Measurements from ENCODE around the gene MED19. TPM values are rescaled to one million over a fixed set of nuclear protein-coding genes. Genes with fewer than 3 reads are reported as not detected.

Gene MED19
- total RNA-seq (2014; rRNA removed; shearing (Covaris generic)) (11.9 and 17.5 TPM in 2 replicates), total RNA-seq (2022) (11.1 and 12.6 TPM in 2 replicates), Bru-seq, nascent RNA (percentile 55 among the genes with signal in this experiment), BruChase-seq, experiment 1, labeled RNA remaining after a 6-hour chase (percentile 51 among the genes with signal in this experiment), BruChase-seq, experiment 2, labeled RNA remaining after a 2-hour chase (percentile 62 among the genes with signal in this experiment)
- long read RNA-seq, transcript MED19-202 (5 exons, 1,203 nt), result major isoform, 38 of 47 reads
- long read RNA-seq, partial matches to known transcripts, result 0 of 47 reads
- long read RNA-seq, other reads (novel, unspliced or antisense), result 5 of 47 reads

- POLR2A ChIA-PET, result interaction anchor here (0.6 kb wide), 1 partner anchor 30 kb away, joined by 4 read pairs; the partner anchor contains the start of gene SELENOH
- peak within 1 kb of the TSS; percentile 89 for H3K4me3 ChIP-seq (ENCODE audit: low read depth, low read length, poor library complexity, severe bottlenecking)
These were observed at the start of gene MED19 for GRCh38 chr11:57711414-57712255. Gene MED19 (minus strand): TSS chr11:57712215. CDS start chr11:57712179, 36 bp downstream.

GRCh38 chr11:57758174-57758573, 46.2 kb upstream of the MED19 start:
- BruUV-seq (replicated peaks), result no TSS peak
- Histone ChIP-seq H2AFZ (ENCODE audit: low read length) (no peak overlapping the region), H3K9me3 (ENCODE audit: low read length) (no peaks in the 10 kb centered on the region), H3K4me2 (ENCODE audit: low read length) (no peak overlapping the region), H3K36me3 (ENCODE audit: insufficient read depth, low read length) (no peaks in the 10 kb centered on the region), H3K9me2 (ENCODE audit: insufficient read depth, low read length) (no peaks in the 10 kb centered on the region), H3K27ac (ENCODE audit: low read depth, low read length, poor library complexity, severe bottlenecking) (no peak overlapping the region), H3K4me3 (ENCODE audit: low read depth, low read length, poor library complexity, severe bottlenecking) (no peak overlapping the region), H3K4me1 (ENCODE audit: insufficient read depth, low read length, poor library complexity, severe bottlenecking) (no peaks in the 10 kb centered on the region), H4K20me1 (ENCODE audit: insufficient read depth, low read length) (no peaks in the 10 kb centered on the region), H3K79me2 (ENCODE audit: insufficient read depth, low read depth, low read length) (no peaks in the 10 kb centered on the region)
- intact Hi-C loops (cut with micrococcal nuclease; ENCODE audit: unreplicated experiment), result no loop called here
- POLR2A ChIA-PET, result interaction anchor here (0.5 to 0.7 kb wide), 2 partner anchors 12 to 48 kb away, joined by 3 to 4 read pairs; no protein-coding TSS in a partner anchor
- DNase-seq (ENCODE audit: low spot score), result no peak
- TF ChIP-seq EZH2phosphoT487 (IDR thresholded peaks at IDR 0.05; ENCODE audit: borderline replicate concordance, low read depth, low read length) (no peak), CTCF (conservative IDR thresholded peaks at IDR 0.05; ENCODE audit: low read length) (no peak)
- CTCF ChIA-PET (ENCODE audit: unreplicated experiment), result no interaction called here

More at GRCh38 chr11:57711414-57712255, at the start of gene MED19:
- H3K27ac ChIP-seq (ENCODE audit: low read depth, low read length, poor library complexity, severe bottlenecking), result peak within 1 kb of the TSS; percentile 82
- H3K36me3 ChIP-seq (ENCODE audit: insufficient read depth, low read length), result peaks cover 37% of the 10 kb centered on the region
- TF ChIP-seq EZH2phosphoT487 (IDR thresholded peaks at IDR 0.05; ENCODE audit: borderline replicate concordance, low read depth, low read length) (no peak), CTCF (conservative IDR thresholded peaks at IDR 0.05; ENCODE audit: low read length) (no peak)
- BruUV-seq (replicated peaks), result TSS peak; percentile 84
- CTCF ChIA-PET (ENCODE audit: unreplicated experiment), result no interaction called here
- intact Hi-C loops (cut with micrococcal nuclease; ENCODE audit: unreplicated experiment), result loop anchor here (1.0 kb wide), 3 partner anchors 30 to 181 kb away; partner anchors contain the start of genes SELENOH and TIMM10
- H3K79me2 ChIP-seq (ENCODE audit: insufficient read depth, low read depth, low read length), result peaks cover 46% of the 10 kb centered on the region
- H3K4me2 ChIP-seq (ENCODE audit: low read length), result peak within 1 kb of the TSS; percentile 93
- no peaks in the 10 kb centered on the region for H3K9me3 ChIP-seq (ENCODE audit: low read length)
- H3K4me1 ChIP-seq (ENCODE audit: insufficient read depth, low read length, poor library complexity, severe bottlenecking), result peaks cover 28% of the 10 kb centered on the region
- DNase-seq (ENCODE audit: low spot score), result peak; percentile 85
- H2AFZ ChIP-seq (ENCODE audit: low read length), result peak within 1 kb of the TSS; percentile 80
- H3K9me2 ChIP-seq (ENCODE audit: insufficient read depth, low read length), result no peaks in the 10 kb centered on the region
- peaks cover 3% of the 10 kb centered on the region for H4K20me1 ChIP-seq (ENCODE audit: insufficient read depth, low read length)

Measured in OCI-LY7 (cell line).